ENCODE measurements around the gene SLC39A13.

SLC39A13 gene

GRCh38 chr11:47415949-47416472, 7.6 kb downstream of the SLC39A13 start:
- no peak for TF ChIP-seq REST (IDR thresholded peaks at IDR 0.05; ENCODE audit: insufficient read depth in 1 of 2, low read depth in 2 of 2, low read length in 2 of 2)
- TF ChIP-seq POLR2AphosphoS5 (IDR thresholded peaks at IDR 0.05; ENCODE audit: low read depth, low read length): peak; percentile 54; the same call in 1 of the 2 replicates
- no peak for TF ChIP-seq TAF1 (IDR thresholded peaks at IDR 0.05; ENCODE audit: borderline replicate concordance, insufficient read depth, low read length)

GRCh38 chr11:47417712-47418111, 9.3 kb downstream of the SLC39A13 start:
- TF ChIP-seq POLR2AphosphoS5 (IDR thresholded peaks at IDR 0.05; ENCODE audit: low read depth, low read length) (peak; percentile 36; the same call in 1 of the 2 replicates), REST (IDR thresholded peaks at IDR 0.05; ENCODE audit: insufficient read depth in 1 of 2, low read depth in 2 of 2, low read length in 2 of 2) (no peak), TAF1 (IDR thresholded peaks at IDR 0.05; ENCODE audit: borderline replicate concordance, insufficient read depth, low read length) (no peak), FOXP2 (optimal IDR thresholded peaks at IDR 0.05; ENCODE audit: borderline replicate concordance, extremely low read depth, extremely low read length, insufficient read depth) (no peak), SIN3A (IDR thresholded peaks at IDR 0.05; ENCODE audit: borderline replicate concordance, insufficient read depth, low read length) (no peak)

DNA sequence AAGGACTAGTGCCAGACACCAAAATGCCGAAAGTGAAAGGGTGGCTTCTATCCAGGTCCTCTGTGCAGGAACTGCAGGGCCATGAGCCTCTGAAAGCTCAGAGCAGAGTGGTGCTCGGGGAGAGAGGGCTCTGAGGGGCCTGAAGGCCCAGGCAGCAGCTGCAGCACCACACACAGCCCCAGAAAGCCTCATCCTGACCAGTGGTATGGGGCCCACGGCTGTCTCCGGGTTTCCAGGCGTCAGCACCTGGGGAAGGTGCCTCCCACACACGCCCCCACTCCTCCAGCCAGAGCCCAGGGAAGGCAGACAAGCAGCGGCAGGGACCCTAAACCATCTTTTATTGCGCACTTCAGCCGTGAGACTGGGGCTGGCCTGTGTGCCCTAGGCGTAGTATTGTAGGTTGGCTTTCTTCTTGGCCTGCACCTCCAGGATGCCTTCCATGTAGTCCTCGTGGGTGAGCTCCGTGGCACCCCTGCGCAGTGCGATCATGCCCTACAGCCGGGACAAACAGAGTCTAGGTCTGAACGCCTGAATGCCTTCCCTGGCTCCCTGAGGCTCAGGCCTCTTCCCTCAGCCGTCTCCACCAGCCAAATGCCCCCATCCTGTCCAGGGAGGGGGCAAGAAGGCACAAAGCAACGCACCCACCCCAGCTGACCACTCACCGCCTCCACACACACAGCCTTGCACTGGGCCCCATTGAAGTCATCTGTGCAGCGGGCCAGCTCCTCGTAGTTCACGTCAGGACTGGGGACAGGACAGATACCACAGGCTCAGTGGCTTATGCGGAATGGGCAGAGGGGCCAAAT, 10.3 kb downstream of the SLC39A13 start:
- no peak for TF ChIP-seq FOXP2 (optimal IDR thresholded peaks at IDR 0.05; ENCODE audit: borderline replicate concordance, extremely low read depth, extremely low read length, insufficient read depth)
- TF ChIP-seq REST (IDR thresholded peaks at IDR 0.05; ENCODE audit: insufficient read depth in 1 of 2, low read depth in 2 of 2, low read length in 2 of 2): no peak
- TF ChIP-seq TAF1 (IDR thresholded peaks at IDR 0.05; ENCODE audit: borderline replicate concordance, insufficient read depth, low read length): no peak
- TF ChIP-seq POLR2AphosphoS5 (IDR thresholded peaks at IDR 0.05; ENCODE audit: low read depth, low read length): no peak; the same call in 1 of the 2 replicates
- TF ChIP-seq SIN3A (IDR thresholded peaks at IDR 0.05; ENCODE audit: borderline replicate concordance, insufficient read depth, low read length): no peak

DNA sequence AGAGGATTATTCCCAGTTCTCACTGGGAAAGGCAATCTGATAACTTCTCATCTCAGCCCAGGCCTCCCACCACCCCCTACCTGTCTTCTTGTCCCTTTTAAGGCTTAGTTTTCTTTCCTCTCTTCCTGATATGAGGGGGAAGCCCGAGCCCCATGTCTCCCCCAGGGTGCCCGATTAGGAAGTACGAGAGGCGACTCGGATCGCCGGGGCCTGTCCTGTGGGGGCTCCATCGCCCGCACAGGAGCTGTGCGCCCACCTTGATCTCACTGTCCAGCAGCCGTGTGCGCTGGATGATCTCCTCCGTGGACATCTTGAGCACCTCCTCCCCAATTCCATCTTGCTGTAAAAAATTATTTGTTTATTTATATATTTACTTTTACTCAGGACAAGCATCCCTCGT, 17.2 kb downstream of the SLC39A13 start:
- no peak for TF ChIP-seq FOXP2 (optimal IDR thresholded peaks at IDR 0.05; ENCODE audit: borderline replicate concordance, extremely low read depth, extremely low read length, insufficient read depth)
- no peak for TF ChIP-seq SIN3A (IDR thresholded peaks at IDR 0.05; ENCODE audit: borderline replicate concordance, insufficient read depth, low read length)
- no peak for TF ChIP-seq POLR2AphosphoS5 (IDR thresholded peaks at IDR 0.05; ENCODE audit: low read depth, low read length)
- TF ChIP-seq TAF1 (IDR thresholded peaks at IDR 0.05; ENCODE audit: borderline replicate concordance, insufficient read depth, low read length): no peak
- TF ChIP-seq REST (IDR thresholded peaks at IDR 0.05; ENCODE audit: insufficient read depth in 1 of 2, low read depth in 2 of 2, low read length in 2 of 2): no peak

Data from PFSK-1 (cell line).